HCT116 (cell line): Measurements from ENCODE around the gene TMEM201.

Experiments
- CTCF ChIP-seq, 3 experiments: fragments of 200-600 bp in 1 of 3; sonication (generic) in 1 of 3; IDR thresholded peaks in 2 of 3; conservative IDR thresholded peaks in 1 of 3; 2 replicates each; pipeline ENCODE4 v1.5.1; 2012 to 2017; ENCODE audit warnings: low read depth in 2 of 3, low read length in 2 of 3, antibody characterized with exemption in 1 of 3, borderline replicate concordance in 1 of 3, control low read depth in 1 of 3, mild to moderate bottlenecking in 1 of 3, mixed read lengths in 1 of 3, mixed run types in 1 of 3, moderate library complexity in 1 of 3; ENCODE audit not compliant: insufficient read depth in 1 of 3
- MAX ChIP-seq: IDR thresholded peaks from 2 replicates; pipeline ENCODE4 v1.6.1; 2012
- POLR2AphosphoS5 ChIP-seq: IDR thresholded peaks from 2 replicates; pipeline ENCODE4 v1.6.1; 2011; ENCODE audit warnings: mild to moderate bottlenecking, low read depth, low read length, moderate library complexity
- ZBTB33 ChIP-seq: IDR thresholded peaks from 2 replicates; pipeline ENCODE4 v1.6.1; 2011; ENCODE audit warnings: mild to moderate bottlenecking, low read length, moderate library complexity; ENCODE audit not compliant: insufficient replicate concordance; ENCODE audit errors: extremely low read depth
- ZFX ChIP-seq: fragments of 450-650 bp; IDR thresholded peaks from 2 replicates; pipeline ENCODE4 v1.6.1; 2017

GRCh38 chr1:9607352-9607751, 18.6 kb downstream of the TMEM201 start:
- TF ChIP-seq CTCF (IDR thresholded peaks at IDR 0.05 in 2 of 3, conservative IDR thresholded peaks at IDR 0.05 in 1 of 3; ENCODE audit: borderline replicate concordance in 1 of 3, insufficient read depth in 1 of 3, low read depth in 2 of 3, low read length in 2 of 3) (no peak), ZFX (no peak), POLR2AphosphoS5 (no peak), ZBTB33 (no peak), MAX (no peak)
